NCI-H2171 treated with DMSO at 0.1 percent for 48 hours (cell line): ENCODE results near the gene ITGBL1.
A peak's percentile ranks its signal among the peaks of the same experiment; 100 is the strongest.

Experiments used
- DNase-seq: peaks from one replicate; lab custom pipeline; 2025; lab: John Stamatoyannopoulos, UW

The ITGBL1 gene

GRCh38 chr13:101451641-101452040 lies 834 bp upstream of the ITGBL1 start:
- DNase-seq = no peak

- no peak for DNase-seq
Observed at GRCh38 chr13:101453784-101454201, 1.3 kb downstream of the ITGBL1 start.

- no peak for DNase-seq
Observed at GRCh38 chr13:101454767-101455166, 2.3 kb downstream of the ITGBL1 start.

GRCh38 chr13:101455863-101456262 lies 3.4 kb downstream of the ITGBL1 start:
- DNase-seq = no peak

GRCh38 chr13:101457176-101457575 lies 4.7 kb downstream of the ITGBL1 start:
- DNase-seq = no peak

- no peak for DNase-seq
Observed at GRCh38 chr13:101465877-101466276, 13.4 kb downstream of the ITGBL1 start.

- DNase-seq = no peak
Observed at GRCh38 chr13:101467415-101467814, 14.9 kb downstream of the ITGBL1 start.

GRCh38 chr13:101473458-101473857 lies 21.0 kb downstream of the ITGBL1 start:
- no peak for DNase-seq

GRCh38 chr13:101474419-101474957 lies 22.0 kb downstream of the ITGBL1 start:
- DNase-seq = peak; percentile 71

- DNase-seq = no peak
Observed at GRCh38 chr13:101475536-101475935, 23.1 kb downstream of the ITGBL1 start.

GRCh38 chr13:101481421-101481820 lies 28.9 kb downstream of the ITGBL1 start:
- DNase-seq = no peak

- DNase-seq = peak; percentile 93
Observed at GRCh38 chr13:101486708-101487437, 34.4 kb downstream of the ITGBL1 start.

- no peak for DNase-seq
Observed at GRCh38 chr13:101487438-101487830, 35.0 kb downstream of the ITGBL1 start.

GRCh38 chr13:101488734-101489133 lies 36.3 kb downstream of the ITGBL1 start:
- no peak for DNase-seq

- DNase-seq = no peak
Observed at GRCh38 chr13:101489643-101490405, 37.3 kb downstream of the ITGBL1 start.

GRCh38 chr13:101490406-101491015 lies 38.0 kb downstream of the ITGBL1 start:
- peak; percentile 34 for DNase-seq

- no peak for DNase-seq
Observed at GRCh38 chr13:101492251-101492910, 39.9 kb downstream of the ITGBL1 start.

- DNase-seq = peak; percentile 81
Observed at GRCh38 chr13:101493541-101493940, 41.1 kb downstream of the ITGBL1 start.

- DNase-seq = no peak
Observed at GRCh38 chr13:101499406-101499805, 46.9 kb downstream of the ITGBL1 start.

GRCh38 chr13:101502618-101503017 lies 50.1 kb downstream of the ITGBL1 start:
- no peak for DNase-seq

GRCh38 chr13:101511161-101511560 lies 58.7 kb downstream of the ITGBL1 start:
- DNase-seq = no peak

GRCh38 chr13:101511766-101512165 lies 59.3 kb downstream of the ITGBL1 start:
- no peak for DNase-seq
